Activated CD4-positive, alpha-beta T cell treated with anti-CD3 and anti-CD28 coated beads for 24 hours (primary cell): Measurements from ENCODE around the gene MTMR6.

Experiments used
- DNase-seq, 2 donors: peaks; one replicate each; pipeline ENCODE4 v3.0.0-alpha.2; 2020; ENCODE audit warnings: low read depth in 2 of 2

MTMR6 gene

DNA sequence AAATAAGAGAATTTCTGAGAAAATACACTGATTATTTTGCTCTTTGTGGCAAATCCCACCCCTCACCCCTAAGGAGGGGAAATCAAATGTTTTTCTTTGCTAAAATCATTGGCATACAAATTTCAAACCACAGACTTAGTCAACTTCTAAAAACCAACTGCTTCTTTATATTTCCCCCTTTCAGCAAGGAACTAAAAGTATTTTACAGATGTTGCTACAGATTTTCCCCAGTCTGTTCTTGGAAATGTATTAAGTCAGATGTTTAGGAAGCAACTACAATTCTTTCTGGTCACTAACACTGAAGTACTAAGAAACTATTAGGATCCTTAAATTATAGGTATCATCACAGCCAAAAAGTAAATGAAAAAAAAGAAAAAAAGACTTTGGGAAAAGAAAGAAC is 6.9 kb downstream of the MTMR6 start:
- no peak for DNase-seq

DNA sequence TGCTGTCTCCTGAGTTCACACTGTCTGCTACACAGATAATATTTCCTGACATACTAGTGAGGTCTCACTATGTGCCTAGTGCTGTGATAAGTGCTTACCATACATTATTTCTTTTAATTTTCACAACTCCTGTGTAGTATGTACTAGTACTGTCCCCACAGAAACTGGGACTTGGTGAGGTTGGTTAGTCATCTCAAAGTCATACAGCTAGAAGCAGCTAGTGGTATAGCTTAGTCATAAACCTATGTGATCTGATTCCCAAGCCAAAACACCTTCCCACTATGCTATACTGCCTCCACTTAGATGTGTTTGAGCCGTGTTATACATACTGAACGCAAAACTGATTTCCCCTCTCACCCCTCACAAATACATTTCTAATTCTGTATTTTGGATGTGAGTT is 10.5 kb downstream of the MTMR6 start:
- no peak for DNase-seq

DNA sequence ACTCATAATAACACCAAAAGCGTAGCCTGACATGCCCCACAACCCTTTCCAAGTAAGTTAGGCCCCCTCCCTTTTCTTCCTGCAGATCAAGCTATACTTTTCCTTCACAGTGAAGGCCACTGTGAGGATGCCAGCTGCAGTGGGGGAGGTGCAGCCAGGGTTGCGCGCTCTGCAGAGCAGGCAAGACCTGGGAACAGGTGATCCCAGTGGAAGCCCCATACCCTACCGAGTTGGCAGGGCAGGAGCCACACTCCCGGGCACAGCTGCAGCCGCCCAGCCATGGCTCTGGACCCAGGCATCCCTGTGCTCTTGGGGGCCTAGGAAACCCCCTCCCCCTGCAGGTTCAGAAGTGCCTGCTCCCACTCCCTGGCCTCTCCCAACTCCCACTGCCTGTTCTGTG is 18.7 kb downstream of the MTMR6 start:
- no peak for DNase-seq

- DNase-seq, result no peak
These were observed 19.6 kb downstream of the MTMR6 start for GRCh38 chr13:25267715-25268114.

DNA sequence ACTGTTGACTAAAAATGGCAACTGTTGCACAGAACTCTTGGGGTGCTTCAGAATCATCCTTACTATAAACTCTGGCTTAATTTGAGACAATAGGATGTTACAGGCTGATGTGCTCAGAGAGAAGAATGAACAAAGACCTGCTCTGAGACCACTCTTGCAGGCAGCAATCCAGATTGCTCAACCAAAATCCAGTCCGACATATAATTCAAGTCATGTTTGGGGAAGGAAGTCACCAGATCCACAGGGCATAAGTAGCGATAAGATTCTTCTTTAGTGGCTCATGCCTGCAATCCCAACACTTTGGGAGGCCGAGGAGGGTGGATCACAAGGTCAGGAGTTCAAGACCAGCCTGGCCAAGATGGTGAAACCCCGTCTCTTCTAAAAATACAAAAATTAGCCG is 20.6 kb downstream of the MTMR6 start:
- DNase-seq, result no peak

GRCh38 chr13:25262261-25262660 is 25.0 kb downstream of the MTMR6 start:
- no peak for DNase-seq

GRCh38 chr13:25253702-25254101 is 33.6 kb downstream of the MTMR6 start:
- no peak for DNase-seq

DNA sequence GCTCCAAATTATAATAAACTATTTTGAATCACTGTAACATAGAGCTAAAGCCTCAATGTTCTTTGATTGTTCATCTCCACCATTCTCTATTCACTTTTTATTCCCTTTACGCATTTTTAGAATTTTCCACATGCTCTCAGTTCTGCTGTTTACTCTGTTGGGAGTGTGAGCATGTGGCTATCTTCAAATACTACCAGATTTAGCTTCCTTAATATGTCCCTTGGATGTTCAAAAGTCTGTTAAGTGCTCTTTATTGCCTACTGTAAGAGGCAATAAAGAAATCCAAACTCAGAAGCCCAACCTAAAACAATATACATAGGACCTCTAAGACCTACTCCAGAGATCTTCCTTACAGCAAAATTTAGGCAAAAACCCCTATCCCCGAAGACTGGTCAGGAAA is 34.5 kb downstream of the MTMR6 start:
- no peak for DNase-seq

DNA sequence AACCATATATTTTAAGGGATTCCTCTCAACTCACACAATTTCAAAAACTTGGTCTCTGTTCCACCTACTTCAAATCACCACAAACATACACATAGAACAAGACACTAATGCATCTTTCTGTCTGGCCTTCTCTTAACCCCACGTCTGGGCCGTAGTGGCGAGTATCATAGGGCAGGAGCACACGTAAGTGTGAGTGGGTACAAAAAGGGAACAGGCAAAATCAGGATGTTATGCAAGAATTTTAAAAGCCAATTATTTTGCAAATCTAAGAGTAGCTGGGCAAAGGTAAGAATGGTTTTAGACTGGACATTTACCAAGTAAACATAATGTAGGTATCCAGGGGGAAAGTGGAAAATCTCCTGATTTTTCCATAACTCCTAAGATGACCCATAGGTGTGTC is 35.1 kb downstream of the MTMR6 start:
- no peak for DNase-seq

DNA sequence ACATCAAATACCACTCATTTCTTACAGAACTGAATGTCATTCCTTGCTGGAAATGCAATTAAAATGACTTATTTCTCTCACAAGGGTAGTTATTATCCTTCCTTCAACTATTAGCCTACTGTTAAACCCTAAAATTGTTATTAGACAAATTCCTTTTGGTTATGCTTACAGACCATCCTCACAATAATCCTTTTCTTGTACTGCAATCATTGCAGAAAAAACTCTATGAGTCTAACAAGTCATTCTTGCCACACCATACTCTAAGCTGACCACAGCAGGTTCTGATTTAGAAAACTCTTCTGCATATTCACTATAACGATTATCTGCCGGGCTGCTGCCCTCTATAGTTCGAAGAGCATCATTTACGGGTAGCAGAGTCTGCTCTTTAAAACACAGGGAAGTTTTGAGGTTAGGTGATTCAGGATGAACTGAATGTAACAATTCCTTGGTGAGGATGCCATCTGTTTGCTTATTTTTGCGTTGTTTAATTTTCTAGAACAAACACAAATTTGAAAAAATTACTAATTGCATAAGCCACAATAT is 38.2 kb downstream of the MTMR6 start:
- DNase-seq, result no peak

DNA sequence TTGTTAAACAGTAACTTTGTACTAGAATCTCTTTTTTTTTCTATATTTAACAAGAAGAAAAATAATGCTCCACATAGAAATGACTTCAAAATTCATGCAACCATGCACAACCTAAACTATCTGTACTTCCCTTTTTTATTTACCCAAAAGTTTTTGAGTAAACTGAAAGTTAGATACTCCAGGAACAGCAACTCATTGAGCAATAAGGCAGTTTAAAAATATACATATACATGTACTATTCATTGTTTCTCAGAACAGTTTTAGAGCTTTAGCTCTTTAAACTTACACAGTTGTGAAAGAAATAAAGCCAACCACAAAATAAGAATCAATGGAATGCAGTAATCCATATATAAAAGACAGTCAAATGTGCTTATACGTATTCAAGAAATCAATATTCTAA is 39.2 kb downstream of the MTMR6 start:
- DNase-seq, result no peak

- DNase-seq, result no peak
These were observed 39.9 kb downstream of the MTMR6 start for GRCh38 chr13:25247360-25247759.

- DNase-seq, result no peak
These were observed 43.2 kb downstream of the MTMR6 start for GRCh38 chr13:25244123-25244522.

GRCh38 chr13:25242956-25243355 is 44.3 kb downstream of the MTMR6 start:
- no peak for DNase-seq

DNA sequence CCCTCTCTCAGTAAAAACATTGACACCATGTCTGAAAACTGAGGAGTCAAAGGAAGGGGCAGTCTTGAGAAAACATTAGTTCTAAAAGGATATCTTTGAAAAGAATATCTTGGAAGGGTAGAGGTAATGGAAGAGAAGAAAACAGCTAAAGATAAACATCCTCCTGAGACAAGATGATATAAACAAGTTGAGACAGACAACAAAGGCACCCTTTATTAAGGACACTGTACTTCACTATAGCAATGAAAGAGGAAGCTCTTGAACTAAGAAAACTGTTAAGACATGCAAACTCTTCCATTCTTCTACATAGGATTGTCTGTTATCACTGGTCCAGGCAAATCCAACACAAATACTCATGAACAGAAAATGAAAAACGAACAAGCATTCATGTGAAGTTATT is 46.3 kb downstream of the MTMR6 start:
- no peak for DNase-seq

DNA sequence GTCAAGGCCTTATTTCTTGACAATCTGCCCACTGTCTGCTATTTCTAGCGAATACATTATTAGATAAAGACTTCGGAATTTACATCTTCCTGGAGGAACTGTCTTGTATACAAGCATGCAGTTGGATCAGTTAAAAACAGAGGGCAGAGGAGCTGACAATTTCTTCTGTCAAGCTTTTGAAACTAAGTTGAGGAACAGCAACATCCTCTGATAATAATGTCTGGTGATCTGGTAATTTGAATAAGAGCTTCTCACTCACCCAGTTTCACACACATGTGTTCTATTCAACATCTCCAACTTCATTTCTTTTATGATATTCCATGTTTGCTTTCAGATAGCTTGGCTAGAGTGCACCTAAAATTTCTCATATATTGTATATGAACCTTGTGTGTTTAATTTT is 50.2 kb downstream of the MTMR6 start:
- DNase-seq, result no peak

- no peak for DNase-seq
These were observed 53.4 kb downstream of the MTMR6 start for GRCh38 chr13:25233861-25234260.

- DNase-seq, result no peak
These were observed 54.3 kb downstream of the MTMR6 start for GRCh38 chr13:25232937-25233515.

GRCh38 chr13:25231517-25231916 is 55.8 kb downstream of the MTMR6 start:
- no peak for DNase-seq

DNA sequence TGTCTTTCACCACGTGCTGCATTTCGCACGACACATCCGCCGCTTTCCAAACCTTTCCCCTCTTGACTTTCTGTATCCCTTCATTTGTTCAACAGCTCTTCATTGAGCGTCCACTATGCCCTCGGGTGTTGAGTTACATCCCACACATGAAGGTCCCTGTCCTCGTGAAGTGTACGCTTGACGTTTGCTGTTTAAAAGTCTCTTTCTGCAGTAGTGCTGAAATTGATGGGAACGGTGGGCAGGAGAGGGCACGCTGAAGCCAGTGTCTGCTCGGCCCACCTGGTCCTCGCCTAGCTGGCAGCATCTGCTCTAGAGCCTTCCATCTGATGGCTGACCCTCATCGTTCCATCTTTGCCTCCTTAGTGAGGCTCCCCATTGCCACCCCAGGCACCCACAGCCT is 59.6 kb downstream of the MTMR6 start:
- no peak for DNase-seq

DNA sequence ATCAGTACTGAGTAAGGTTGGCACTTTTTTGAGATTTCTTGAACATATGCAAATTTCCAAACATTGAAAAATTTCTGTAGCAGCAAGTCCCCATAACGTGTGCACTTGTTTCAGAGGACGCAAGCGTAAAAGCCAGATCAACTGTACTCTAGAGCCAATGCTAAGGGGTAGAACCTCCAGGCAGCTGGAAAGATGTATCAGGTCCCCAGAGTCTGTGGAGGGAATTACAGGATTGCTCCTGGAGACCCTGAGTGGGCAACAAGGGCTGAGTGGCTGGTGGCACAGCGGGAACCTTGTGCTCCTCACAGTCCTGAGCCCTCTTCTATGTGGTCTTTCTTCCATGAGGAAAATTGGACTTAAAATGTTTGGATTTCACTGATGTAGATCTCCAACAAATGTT is 61.3 kb downstream of the MTMR6 start:
- no peak for DNase-seq

- DNase-seq, result no peak
These were observed 63.1 kb downstream of the MTMR6 start for GRCh38 chr13:25224151-25224550.

DNA sequence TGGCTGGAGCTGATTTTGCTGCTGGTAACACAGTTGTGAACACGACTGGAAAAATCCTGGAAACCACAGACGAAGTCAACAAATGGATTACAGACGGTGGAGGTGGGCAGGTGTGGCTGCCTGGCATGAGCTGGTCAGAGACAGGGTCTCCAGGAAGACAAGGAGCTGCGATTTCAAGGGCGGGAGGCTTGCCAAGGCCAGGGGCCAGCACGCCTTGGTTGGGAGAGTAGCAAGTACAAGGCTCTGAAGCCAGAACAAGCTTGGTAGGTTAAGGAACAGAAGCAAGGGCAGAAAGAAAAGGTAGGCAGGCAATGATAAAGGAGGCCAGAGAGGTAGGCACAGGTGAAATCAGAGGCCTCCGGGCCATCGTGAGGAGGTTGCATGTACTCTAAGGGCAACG is 64.5 kb downstream of the MTMR6 start:
- no peak for DNase-seq

DNA sequence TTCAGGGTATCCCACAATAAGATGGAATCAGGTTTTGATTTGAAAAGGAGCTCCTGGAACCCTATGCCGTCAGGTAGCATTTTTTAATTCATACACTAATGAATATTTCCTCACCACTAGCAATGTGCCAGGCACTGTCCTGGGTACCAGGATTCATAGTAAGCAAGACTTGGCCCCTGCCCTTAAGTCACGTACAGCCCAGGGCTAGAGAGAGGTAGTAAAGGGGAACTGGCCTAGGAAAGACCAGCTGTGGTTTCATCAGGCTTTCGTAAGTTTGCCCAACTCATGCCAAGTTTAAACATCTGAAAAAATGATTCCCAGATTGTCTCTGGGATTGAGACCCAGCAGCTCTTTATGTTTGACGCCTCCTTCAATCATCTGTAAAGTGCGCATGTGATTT is 69.3 kb downstream of the MTMR6 start:
- no peak for DNase-seq
